Activated T-cell treated with anti-CD3 and anti-CD28 coated beads for 4 hours (primary cell): ENCODE data around the gene DLX4.

ENCODE experiments used
- DNase-seq: peaks from one replicate; pipeline ENCODE4 v3.0.0-alpha.2; 2020

DLX4 gene

DNA sequence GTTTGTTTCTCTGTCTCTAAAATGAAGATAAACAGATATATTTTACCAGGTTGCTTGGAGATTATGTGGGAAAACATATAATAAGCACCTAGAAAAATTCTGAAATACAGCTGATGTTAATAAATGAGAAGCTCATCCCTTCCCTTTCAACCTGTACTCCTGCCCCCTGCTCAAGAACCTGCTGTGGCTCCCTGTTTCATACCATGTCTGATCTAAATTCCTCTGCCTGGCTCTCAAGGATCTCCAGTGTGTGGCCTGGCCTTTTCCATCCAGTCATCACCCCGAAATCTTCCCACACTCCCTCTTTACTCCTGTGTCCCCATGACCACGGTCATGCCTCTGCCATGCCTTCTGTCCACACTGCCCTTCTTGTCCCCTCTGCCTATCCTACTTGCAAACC is 19.4 kb upstream of the DLX4 start:
- DNase-seq = no peak

DNA sequence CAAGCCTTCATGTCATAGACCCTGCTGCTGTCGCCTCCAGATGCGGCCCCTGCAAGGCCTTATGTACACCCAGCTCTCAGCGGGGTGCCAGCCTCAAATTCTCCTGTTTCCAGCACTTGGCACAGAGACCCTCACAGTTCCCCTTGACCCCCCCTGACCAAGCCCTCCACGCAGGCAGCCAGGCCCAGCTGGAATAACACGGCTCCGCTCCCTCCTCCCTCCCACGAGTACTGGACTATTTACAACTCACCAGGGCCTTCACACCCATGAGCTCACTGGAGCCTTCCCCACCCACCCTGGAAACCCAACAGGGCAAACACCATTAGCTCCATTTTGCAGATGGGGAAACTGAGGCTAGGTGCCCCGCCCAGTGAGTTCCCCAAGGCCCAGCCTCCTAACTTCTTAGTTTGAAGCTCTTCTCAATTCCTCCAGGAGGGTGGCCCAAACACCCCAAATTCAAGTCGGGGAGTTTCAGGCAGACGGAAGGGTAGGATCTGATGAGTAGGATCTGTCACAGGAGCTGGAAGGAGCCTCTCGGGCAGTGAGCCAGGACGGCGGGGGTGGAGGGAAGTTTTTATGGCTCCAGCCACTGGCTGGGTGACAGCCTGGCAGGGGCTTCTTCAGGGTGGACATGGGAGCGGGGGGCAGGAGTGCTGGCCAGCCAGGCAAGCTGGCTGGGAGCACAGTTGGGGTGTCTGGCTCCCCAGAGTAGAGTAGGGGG is 17.5 kb upstream of the DLX4 start:
- no peak for DNase-seq

DNA sequence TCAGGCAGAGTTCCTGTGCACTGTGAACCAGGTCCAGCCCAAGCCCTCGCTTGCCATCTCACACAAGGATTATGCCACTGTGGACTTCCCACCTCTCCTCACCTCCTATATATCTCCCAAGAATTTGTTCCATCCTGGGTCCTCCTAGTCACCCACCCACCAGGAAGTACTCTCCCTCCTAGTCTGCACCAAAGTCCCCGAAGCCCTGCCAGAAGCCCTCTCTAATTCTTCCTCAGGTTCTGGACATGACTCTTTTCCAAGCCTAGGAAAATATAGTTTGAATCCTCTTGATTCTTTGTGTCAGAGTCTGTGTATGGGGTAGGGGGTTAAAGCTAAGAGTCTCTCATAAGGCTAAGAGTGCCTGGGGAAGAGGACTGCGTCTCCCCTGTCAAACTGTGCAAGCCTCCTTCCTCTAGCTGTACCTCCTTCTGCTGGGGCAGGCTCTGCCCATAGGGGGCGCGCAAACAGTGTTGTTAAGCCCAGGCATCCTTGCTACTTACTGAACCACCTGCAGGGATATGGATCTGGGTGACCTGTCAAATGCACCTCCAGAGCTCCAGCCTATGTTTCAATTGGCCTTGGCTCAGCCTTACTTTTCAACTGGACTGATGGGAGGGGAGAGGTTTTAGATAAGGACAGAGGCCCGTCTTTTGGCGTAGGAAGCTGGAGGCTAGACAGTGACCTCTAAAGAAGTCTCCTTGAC is 16.6 kb upstream of the DLX4 start:
- DNase-seq = peak; percentile 76

DNA sequence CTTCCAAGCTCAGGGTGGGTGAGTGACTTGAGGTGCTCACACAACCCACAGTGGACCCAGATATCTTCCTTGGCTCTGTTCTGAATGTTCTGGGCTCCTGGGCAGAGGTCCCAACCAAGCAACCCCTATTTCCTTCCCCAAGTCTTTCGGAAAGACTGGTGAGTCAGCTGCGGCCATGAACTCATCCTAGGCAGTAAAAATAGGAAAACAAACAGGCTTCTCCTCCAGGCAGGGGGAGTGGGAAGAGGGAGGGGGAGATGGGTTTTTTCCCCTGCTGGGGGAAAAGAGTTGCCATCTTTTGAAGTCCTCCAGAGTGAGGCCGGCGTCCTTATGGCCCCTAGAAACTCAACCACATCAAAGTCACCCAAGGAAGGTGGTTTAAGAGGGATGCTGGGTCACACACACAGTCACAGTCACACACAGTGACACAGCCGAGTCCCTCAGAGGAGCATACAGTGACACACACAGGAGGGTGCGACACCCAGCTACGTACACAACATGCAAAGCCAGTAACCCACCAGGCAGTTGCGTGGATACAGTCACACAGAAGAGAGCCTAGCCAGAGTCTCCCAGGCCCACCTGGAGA is 16.0 kb upstream of the DLX4 start:
- DNase-seq = no peak

DNA sequence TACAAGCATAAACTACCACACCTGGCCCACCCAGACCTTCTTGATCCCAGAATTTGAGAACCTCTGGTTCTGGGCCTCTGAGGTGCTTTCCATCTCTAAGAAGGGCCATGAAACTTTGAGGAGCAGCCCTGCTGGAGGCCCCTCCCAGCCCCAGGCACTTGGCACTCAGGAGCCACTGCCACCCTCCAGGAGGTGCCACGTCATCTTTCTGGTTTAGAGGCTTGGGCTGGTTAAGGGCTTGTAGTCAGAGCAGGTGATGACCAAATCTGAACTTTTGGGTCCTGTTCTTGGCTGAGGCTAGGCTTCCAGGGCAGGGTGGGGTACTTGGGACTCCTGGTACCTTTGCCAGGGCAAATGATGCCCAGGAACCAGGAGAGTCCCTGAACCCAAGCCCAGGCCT is 13.8 kb upstream of the DLX4 start:
- no peak for DNase-seq

DNA sequence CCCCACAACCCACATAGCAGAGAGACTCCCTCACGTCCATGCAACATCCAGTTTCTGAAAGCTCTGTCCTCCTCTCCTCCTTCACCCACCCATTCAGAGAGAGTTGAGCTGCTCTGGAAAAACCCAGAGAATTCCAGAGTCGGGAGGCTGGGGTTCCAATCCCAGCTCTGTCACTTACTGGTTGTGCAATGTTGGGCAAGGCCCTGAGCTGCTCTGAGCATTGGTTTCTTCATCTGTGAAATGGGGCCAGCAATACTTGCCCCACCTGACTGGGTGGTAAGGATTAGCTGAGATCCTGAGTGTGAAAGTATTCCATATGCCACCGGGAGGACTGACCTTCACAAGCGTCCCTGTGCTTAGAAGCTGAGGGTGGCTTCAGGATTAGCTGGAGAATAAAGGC is 12.2 kb upstream of the DLX4 start:
- DNase-seq = no peak

DNA sequence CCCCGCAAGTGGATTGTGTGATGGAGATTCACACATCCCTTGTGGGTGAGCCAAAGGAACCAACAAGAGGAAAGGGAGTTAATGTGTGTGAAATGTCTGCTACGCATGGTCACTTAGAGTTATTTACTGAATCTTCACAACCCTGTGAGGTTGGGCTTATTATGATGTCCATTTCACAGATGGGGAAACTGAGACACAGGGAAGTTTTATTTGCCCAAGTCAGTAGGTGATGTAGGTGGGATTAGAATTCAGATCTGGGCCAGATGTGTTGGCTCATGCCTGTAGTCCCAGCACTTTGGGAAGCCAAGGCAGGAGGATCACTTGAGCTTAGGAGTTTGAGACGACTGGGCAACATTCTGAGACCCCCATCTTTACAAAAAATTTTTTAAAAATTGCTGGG is 11.6 kb upstream of the DLX4 start:
- no peak for DNase-seq

DNA sequence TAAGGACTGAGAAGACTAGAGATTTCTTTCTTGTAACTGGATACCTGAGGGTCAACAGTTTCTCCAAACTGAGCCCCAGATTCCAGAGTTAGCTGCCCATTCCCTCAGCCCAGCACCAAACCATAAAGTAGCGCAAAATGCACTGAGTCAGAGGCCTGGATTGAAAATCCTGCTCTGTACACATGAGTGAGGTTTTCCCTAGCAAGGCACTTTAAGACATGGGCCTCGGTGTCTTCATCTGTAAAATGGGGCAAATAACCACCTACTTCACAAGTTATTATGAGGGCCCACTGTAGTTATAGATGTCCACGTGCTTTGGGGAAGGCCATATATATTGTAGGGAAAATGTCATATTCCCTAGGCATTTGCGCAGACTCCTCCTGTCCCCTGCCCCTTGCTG is 10.3 kb upstream of the DLX4 start:
- no peak for DNase-seq

DNA sequence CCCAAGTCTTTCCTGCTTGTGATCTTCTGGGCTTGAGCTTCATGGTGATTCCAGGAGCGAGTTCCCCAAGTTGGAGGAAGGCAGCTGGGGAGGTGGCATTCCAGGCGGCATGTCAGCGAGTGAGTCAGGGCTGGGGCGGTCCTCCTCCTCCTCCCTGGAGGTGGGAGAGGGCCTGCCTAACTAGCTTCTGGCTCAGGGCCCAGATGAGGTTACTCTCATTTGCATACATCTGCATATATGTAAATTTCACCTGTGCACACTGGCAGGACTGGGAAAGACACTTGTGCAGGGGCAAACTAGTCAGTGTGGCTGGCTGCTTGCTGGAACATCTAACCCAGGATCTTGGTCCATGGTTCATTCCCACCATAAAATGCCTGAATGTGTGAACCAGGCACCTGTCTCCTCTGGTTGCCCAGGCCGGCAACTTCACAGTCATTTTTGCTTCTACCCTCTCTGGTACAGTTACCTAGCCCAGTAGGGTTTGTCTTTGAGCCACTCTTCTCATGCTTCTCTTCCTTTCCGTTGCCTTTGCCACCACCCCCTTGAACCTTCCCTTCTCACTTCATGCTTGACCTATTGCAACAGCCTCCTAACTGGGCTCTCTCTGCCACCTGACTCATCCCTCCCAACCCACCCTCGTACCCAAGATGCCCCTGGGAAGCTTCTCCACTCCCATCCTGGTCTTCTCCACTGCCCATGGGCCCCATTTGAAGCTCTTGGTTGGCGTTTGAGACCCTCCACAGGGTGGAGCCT is 9.6 kb upstream of the DLX4 start:
- DNase-seq = no peak

DNA sequence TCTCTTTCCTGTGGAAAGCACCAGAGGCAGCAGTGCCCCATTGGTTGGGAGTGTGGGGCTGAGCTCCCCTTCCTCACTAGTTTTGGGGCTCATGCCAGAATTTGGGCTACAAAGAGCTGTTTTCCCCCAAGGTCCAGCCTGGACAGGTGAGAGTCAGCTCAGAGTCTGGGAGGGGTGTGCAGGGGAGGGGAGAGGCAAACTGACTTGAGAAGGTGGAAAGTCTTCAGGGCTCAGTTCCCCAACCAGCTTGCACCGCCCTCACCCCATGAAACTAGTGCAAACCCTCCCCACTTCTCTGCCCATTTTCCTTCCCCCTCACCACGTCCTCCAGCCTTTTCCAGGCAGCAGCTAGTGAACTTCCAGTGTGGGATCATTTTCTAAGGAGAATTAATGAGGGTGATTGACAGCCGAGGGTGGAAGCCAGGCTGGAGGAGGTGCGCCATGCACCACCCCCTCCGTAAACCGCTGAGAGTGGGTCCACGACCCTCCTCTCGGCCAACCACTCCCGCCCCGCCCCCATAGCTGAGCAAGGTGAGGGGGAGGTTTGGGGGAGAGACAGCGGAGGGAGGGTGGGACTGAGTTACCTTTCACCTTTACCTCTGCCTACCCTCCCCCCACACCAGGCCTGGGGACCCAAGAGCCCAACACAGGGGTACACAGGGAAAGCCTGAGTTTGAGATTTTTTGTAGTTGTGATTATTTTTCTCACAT is 6.2 kb upstream of the DLX4 start:
- DNase-seq = no peak

DNA sequence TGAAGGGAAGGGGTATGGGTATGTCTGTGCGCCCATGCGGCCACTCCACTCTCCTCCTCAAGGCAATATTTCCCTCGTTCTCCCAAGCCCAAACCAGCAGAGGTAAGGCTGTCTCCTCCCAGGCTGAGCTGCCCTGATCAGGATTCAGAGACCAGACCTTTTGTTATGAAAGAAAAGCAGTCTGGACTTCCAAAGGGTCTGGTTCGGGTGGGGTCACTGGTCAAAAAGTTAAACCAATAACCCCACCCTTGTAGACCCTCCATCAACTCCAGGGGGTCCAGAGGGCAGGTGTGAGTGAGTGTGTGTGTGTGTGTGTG is 5.7 kb upstream of the DLX4 start:
- no peak for DNase-seq

DNA sequence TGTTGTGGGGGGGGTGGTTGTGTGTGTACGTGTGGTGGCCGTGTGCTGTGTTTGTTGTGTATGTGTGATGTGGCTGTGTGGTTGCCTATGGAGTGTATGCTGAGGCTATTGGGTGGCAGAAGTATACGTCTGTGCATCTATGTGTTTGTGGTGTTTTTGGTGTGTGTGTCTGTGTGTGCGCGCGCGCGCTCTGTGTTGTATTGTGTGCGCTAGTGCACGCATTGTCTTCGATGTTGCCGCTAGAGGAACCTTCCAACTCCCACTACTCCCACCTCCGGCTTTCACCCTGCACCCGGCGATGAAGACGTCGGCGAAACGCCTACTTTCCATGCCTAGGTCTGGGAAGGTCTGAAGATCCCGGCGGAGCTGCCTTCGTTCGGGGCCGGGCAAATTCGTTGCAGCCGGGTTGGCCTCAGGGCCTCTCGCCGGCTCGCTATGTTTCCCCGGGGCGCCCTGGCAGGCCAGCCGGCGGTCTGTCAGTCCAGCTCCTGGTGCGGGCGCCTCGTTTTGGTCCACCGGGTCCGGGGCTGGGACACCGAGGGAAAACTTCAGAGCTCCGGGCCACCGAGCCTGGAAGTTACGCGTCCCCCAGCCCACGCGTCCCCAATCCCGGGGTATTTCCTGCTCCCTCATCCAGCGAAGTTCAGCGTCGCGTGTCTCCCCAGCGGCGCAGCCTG is 5.2 kb upstream of the DLX4 start:
- DNase-seq = no peak

DNA sequence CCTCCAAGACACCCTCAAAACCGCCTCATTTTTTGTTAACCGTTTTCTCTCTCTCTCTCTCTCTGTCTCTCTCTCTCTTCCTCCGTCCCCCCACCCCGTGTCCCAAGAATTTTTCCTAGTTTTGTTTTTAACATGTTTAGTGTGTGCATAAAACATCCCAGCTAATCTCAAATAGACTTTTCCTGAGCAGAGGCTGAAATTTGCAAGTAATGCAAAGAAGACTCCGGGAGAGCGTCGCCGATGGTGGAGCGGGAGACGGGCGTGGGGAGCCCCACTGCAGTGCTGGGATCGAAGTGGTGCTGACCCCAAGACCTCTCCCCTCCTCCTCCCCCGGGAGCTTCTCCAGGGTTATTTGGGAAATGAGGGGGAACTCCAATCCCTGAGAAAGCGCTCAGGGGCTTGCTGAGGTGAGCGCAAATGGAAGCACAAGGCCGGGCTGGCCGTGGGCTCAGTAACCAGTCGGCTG is 4.7 kb upstream of the DLX4 start:
- no peak for DNase-seq

DNA sequence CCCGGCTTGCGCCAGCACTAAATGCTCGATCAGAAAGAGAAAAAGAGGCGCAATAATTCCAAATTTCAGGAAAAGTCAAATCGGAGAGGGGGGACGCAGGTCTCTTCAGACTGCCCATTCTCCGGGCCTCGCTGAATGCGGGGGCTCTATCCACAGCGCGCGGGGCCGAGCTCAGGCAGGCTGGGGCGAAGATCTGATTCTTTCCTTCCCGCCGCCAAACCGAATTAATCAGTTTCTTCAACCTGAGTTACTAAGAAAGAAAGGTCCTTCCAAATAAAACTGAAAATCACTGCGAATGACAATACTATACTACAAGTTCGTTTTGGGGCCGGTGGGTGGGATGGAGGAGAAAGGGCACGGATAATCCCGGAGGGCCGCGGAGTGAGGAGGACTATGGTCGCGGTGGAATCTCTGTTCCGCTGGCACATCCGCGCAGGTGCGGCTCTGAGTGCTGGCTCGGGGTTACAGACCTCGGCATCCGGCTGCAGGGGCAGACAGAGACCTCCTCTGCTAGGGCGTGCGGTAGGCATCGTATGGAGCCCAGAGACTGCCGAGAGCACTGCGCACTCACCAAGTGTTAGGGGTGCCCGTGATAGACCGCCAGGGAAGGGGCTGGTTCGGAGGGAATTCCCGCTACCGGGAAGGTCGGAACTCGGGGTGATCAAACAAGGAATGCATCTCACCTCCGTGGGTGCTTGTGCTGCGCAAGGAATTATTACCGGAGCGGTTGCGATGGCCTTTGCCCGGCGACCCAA is 4.0 kb upstream of the DLX4 start:
- peak; percentile 16 for DNase-seq

DNA sequence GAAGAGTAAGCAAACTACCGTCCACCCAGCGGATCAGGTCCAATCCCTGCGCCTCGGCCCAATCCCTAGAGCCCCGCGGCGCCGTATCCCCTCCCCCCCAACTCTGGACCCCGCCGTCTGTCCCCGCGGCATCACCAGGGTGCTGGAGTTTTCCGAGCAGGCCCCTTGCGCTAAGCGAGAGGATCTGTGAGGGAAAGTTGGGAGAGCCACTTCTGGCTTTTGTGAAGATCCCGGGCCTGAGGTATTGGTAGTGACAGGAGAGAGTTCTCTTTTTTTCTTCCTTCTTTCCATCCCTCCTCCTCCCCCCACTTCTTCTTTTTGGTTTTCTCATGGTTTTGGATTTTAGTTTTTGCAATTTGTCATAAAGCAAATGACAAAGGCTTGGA is 3.5 kb upstream of the DLX4 start:
- DNase-seq = no peak

DNA sequence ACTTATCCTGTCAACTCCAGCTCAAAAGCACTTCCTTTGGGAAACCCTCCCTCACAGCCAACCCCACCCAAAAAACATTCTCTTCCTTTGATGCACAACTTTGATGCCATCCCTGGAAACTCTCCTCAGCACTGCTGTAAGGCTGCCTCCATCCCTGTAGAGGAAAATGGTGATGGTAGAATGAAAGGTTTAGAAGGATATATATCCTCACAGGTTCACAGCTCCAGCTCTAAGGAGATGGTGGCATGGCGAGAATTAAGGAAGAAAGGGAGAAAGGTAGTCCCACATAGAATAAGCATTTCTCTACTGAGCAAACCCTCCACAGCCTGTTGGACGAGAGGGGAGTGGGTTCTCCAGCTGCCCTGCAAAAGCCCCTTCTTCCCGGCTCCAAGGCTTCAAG is 2.2 kb upstream of the DLX4 start:
- DNase-seq = no peak

DNA sequence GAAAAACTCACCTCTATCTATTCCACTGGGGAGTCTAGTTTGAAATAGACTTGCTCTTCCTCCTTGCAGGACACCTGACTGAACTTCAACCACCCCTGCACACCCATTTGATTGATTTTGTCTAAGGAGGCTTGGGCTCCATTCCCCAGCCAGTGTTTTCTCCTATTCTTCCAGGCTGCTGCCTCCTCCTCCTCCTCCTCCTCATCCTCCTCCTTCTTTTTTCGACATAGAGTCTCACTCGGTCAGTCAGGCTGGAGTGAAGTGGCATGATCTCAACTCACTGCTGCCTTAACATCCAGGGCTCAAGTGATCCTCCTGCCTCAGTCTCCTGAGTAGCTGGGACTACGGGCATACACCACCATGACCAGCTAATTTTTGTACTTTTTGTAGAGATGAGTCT is 1.8 kb upstream of the DLX4 start:
- DNase-seq = no peak

DNA sequence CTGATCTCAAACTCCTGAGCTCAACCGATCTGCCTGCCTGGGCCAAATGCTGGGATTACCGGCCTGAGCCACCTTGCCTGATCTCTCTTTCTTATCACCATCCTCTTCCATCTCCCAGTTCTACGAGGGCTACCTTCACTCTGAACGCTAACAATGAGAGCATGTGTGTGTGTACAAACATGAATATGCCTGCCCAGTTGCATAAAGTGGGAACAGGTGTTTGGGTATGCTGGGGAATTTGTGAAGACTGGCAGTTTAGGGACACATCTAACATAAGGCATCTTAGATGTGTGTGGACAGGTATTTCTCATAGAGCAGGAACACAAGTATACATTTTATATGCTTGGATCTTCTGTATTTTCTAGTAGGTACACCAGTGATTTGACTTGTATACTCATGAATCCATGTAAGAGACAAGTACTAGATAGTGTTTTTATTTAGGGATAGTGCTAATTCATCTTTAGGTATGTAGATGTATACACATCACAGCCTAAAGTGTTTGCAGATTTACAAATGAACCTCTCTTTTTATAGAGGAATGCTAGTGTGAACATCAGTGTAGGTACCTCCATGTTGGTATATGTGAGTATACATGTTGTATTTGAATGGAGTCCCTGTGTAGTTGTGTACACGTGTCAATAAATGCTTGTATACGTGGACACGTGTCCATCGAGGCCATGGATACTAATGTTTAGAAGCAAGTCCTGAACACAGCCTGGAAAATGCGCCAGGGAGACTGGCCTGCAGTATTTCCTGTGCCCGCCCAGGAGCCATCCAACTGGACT is 1.2 kb upstream of the DLX4 start:
- no peak for DNase-seq

DNA sequence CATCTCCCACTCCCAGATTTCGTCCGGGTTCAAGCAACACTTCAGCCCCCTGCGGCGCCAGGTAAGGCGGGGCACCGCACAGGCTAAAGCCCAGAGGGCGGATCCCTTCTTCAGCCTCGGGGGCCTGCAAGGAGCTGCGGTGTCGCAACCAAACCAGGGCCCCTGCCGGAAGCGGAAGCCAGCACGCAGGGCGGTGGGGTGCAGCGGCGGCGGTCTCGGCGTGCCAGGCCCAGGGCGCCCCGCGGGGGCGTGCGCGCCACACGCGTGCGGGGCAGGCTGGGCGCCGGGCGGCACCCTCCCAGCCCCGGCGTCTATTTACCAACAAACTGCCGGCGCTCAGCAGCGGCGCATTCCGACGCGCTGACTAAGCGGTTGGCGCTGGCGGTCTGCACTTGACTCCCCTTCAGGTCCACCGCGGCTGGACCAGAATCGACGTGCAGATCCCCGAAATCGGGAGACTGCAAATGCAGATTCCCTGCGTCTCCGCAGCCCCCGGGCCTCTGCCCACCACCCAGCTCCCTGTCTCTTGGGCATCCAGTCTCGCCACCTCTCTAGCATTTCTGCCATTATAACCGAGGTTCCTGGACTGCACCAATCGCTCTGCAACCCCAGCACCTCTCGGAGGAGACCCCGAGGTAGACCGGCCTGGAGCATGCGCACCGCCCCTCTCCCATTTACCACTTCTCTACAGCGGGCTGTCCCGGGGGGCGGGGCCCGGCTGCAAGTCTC is 421 bp upstream of the DLX4 start:
- peak; percentile 47 for DNase-seq

DNA sequence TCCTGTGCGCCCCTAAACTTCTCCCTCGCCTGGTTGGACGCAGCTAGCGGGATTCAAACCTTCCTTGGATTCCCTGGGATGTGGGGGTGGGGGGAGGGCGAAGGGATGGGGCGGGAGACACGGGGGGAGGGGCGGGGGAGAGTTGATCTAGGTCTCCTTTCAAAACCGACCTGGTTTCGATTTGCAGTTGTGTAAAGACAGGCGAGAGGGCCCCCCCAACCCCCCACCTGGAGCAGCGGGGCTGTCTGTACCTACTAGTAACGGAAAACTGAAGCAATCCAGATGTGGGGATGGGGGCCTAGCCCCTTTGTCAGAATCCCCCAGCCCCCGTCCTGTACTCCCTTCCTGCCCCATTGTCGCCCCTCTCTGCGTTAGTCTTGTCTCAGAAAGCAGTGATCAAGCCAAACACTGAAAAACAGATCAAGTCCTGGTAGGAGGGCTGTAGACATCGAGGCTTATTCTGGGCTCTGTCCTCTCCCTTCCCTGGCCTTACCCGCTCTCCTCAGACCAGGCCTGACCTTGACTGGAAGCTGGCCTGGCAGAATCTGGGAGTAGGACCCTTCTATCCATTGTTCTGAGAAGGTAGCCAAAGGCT is 902 bp downstream of the DLX4 start:
- no peak for DNase-seq
